DOHH2 (cell line): ENCODE measurements around the gene EHHADH.

Experiments
- EZH2phosphoT487 ChIP-seq: fragments of 200-600 bp; sonication (generic); IDR thresholded peaks from 2 replicates; pipeline ENCODE4 v1.6.1; 2017; ENCODE audit warnings: borderline replicate concordance, mild to moderate bottlenecking, antibody characterized with exemption, low read length, moderate library complexity, mixed read lengths
- TF ChIP-seq, protein P1 (sequence below): fragments of 200-600 bp; sonication (generic); IDR thresholded peaks from one replicate; pipeline ENCODE4 v1.5.1; 2014; ENCODE audit warnings: antibody characterized with exemption, mild to moderate bottlenecking, low read depth, low read length; ENCODE audit not compliant: poor library complexity, severe bottlenecking

DNA sequence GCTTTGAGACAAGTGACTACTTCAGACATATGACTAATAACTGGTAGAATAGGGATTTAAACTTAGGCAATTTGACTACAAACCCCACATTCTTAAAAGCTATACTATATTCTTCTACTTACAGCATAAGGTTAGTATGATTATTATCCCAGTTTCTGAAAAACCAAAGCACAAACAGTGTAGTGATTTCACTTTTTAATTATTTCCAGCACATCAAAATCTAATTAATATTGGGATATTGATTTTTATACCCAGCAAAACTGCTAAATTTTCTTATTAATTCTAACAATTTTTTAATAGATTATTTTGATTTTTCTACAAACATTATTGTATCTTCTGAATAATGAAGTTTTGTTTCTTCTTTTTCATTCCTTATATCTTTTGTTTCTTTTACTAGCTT lies 16.9 kb downstream of the EHHADH start:
- TF ChIP-seq, protein P1, sequence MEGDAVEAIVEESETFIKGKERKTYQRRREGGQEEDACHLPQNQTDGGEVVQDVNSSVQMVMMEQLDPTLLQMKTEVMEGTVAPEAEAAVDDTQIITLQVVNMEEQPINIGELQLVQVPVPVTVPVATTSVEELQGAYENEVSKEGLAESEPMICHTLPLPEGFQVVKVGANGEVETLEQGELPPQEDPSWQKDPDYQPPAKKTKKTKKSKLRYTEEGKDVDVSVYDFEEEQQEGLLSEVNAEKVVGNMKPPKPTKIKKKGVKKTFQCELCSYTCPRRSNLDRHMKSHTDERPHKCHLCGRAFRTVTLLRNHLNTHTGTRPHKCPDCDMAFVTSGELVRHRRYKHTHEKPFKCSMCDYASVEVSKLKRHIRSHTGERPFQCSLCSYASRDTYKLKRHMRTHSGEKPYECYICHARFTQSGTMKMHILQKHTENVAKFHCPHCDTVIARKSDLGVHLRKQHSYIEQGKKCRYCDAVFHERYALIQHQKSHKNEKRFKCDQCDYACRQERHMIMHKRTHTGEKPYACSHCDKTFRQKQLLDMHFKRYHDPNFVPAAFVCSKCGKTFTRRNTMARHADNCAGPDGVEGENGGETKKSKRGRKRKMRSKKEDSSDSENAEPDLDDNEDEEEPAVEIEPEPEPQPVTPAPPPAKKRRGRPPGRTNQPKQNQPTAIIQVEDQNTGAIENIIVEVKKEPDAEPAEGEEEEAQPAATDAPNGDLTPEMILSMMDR: no peak
- TF ChIP-seq EZH2phosphoT487: no peak
